Mammary microvascular endothelial cell (primary cell): ENCODE data around the gene HSPA1A. TPM values are rescaled to one million over a fixed set of nuclear protein-coding genes. Genes with fewer than 3 reads are reported as not detected.

ENCODE experiments used
- total RNA-seq: library from RNA; depleted of rRNA; stranded (reverse); fragments of >200 nt; gene quantifications from 2 replicates; pipeline ENCODE4 v1.2.3, GENCODE V29; 2015

HSPA1A gene
- 158 and 167 TPM in 2 replicates for total RNA-seq

DNA sequence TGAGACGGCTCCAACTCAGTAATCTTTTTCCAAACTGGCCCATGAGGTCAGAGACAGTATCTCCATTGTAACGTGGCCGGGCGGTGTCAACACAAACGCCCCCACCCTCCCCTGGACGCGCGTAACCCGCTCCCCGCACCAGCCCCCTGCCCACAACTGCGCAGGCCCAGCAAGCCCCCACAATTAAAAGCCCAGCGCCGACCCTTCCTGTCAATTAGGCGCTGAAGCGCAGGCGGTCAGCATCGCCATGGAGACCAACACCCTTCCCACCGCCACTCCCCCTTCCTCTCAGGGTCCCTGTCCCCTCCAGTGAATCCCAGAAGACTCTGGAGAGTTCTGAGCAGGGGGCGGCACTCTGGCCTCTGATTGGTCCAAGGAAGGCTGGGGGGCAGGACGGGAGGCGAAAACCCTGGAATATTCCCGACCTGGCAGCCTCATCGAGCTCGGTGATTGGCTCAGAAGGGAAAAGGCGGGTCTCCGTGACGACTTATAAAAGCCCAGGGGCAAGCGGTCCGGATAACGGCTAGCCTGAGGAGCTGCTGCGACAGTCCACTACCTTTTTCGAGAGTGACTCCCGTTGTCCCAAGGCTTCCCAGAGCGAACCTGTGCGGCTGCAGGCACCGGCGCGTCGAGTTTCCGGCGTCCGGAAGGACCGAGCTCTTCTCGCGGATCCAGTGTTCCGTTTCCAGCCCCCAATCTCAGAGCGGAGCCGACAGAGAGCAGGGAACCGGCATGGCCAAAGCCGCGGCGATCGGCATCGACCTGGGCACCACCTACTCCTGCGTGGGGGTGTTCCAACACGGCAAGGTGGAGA lies at the start of gene HSPA1A, which contains the start of gene HSPA1L:
TSS of gene HSPA1A (plus strand) at position 519 of the 814 bp plus-strand sequence. CDS start at position 733, 214 bp downstream.
TSS of gene HSPA1L (minus strand) at position 259 of the 814 bp plus-strand sequence. CDS start 3,311 bp downstream, outside the sequence.

DNA sequence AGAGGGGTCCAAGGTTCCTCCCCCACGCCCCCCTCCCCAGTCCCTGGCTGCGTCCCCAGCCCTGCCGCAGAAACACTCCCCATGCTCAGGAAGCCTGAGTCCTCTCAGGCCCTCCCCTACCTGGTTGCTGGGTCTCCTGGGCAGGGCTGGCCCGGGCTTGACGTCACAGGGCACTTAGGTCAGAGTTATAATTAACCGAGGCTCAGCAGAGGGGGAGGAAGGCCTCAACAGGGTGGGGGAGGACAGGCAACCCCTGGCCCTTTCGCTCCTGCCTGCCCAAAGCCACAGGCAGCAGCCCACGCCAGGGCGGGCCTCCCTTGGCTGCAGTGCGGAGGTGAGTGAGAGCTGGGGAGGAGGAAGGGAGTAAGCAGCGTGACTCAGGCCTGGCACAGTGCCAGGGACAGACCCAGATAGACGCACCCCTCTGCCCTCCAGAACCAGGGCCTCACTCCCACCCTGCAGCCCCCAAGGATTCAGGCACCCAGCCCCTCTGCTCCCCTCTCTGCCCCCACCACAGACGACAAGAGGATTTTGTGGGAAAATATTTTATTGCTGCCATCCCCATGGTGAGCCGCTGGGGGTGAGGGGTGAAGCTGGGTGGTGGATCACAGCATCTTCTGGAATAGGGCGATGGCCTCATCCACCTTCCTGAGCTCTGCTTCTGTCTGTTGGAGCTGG lies 38.2 kb upstream of the HSPA1A start, which contains the start of gene VWA7:
TSS of gene VWA7 (minus strand) at position 340 of the 678 bp plus-strand sequence. CDS start 549 bp downstream, outside the sequence.

DNA sequence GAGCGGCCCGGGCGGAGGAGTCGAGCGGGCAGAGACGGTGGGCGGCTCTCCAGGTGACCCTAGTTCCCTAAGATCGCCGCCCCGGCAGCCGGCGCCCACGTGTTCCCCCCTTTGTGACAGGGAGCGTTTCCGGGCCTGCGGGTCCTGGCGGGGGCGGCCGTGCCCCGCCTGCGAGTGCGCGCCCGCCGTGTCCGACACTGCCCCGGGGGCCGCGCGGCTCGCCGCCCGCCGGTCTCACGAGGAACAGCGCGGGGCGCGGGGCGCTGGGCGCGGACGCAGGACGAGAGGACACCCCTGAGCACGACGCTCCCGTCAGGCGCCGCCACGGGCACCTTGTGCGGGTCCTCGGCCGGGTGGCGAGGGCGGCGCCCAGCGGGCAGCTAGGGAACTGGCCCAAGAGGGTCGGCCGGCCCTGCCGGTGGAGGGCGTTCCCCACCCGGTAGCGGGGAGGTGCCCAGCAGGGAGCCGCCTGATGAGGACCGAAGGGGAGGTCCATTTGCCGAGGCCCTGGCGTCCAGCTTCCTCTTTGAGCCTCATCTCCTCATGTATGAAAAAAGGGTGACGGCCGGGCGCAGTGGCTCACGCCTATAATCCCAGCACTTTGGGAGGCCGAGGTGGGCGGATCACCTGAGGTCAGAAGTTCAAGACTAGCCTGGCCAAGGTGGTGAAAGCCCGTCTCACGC lies 19.6 kb upstream of the HSPA1A start, which contains the start of gene VARS1:
TSS of gene VARS1 (minus strand) at position 137 of the 683 bp plus-strand sequence. CDS start 535 bp downstream, outside the sequence.

DNA sequence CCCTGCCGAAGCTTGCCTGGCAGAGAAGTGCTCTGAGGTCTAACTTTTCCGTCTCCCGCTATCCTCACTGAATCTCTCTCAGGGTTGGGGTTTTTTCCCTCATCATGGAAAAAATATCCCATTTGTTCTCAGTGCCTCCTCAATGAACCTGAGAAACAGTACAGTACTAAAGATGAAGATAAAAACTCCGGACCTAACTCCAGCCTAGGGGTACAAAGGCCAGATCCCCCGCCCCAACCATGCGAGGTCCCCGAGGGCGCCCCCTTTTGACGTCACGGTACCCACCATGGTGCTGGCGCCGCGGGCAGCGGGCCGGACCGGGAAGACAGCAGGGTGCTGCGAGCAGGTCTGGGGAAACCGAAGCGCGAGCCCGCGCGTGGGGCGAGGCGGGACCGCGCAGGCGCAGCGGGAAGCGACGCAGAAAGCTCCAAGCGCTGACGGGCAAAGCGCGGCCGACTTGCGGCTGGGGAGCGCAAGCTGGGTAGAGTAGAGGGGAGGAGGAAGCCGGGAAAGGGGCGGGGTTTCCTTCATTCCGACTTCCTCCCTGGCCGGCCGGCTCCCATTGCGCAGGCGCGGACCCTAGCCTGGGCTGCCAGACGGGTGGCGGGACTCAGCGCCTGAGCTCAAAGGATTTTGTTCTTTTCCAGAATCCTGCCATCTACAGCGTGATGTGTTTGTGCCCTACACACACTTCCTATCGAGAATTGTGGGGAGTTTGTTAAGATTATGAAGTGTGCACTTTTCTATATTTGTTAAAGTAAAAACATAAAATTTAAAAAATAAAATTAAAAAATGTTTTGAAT lies 8.7 kb upstream of the HSPA1A start, which contains the start of gene LSM2:
TSS of gene LSM2 (minus strand) at position 497 of the 803 bp plus-strand sequence. CDS start at position 288, 209 bp downstream.

DNA sequence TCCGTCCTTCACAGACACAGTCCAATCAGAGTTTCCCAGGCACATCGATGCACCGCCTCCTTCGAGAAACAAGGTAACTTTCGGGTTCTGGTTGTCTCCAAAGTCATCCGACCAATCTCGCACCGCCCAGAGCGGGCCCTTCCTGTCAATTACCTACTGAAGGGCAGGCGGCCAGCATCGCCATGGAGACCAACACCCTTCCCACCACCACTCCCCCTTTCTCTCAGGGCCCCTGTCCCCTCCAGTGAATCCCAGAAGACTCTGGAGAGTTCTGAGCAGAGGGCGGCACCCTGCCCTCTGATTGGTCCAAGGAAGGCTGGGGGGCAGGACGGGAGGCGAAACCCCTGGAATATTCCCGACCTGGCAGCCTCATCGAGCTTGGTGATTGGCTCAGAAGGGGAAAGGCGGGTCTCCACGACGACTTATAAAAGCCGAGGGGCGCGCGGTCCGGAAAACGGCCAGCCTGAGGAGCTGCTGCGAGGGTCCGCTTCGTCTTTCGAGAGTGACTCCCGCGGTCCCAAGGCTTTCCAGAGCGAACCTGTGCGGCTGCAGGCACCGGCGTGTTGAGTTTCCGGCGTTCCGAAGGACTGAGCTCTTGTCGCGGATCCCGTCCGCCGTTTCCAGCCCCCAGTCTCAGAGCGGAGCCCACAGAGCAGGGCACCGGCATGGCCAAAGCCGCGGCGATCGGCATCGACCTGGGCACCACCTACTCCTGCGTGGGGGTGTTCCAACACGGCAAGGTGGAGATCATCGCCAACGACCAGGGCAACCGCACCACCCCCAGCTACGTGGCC lies 12.1 kb downstream of the HSPA1A start, which contains the start of gene HSPA1B:
TSS of gene HSPA1B (plus strand) at position 453 of the 794 bp plus-strand sequence. CDS start at position 666, 213 bp downstream.

DNA sequence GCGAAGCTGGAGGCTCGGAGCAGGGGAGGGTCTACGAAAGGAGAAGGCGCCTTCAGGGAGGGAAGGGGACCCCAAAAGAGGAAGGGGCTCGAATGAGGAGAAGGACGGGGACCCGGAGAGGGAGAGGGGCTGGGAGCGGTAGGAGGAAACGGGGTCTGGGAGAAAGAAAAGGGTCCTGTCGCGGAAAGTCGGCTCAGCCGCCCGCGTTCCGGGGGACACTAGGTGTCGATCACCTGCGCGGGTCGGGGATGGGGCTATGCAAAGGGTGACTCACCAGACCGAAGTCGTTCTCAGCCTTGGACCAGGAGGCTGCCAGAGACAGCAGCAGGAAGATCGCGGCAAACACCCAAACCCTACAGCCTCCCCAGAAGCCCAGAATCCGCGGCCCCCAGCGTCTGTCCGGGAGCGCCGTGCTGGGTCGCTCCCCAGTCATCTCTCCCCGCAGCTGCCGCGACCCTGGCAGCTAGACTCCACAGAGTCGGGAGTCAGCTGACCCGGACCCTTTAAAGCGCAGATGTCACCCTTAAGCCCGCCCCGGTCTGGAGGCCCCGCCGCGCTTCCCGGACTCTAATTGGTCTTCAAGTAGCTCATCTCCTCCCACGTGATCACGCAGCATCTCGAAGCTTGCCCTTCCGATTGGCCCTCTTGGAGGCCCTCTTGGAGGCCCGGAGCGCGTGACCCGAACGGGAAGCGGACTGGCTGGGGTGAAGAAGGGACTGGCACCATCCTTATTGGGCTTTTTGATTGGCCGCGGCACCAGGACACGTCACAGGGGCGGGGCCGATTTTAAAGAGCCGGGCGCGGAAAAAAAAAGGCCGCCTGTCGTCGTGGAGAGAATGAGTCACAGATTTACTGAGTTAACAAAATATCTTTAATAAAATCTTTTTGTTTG lies 47.2 kb downstream of the HSPA1A start, which contains the start of gene NEU1:
TSS of gene NEU1 (minus strand) at position 478 of the 892 bp plus-strand sequence. CDS start at position 433, 45 bp downstream.

Other genes starting within 250 kb of the HSPA1A start
- gene LTA, start 243.3 kb upstream of the HSPA1A start, total RNA-seq: 0.13 TPM in 1 of 2 replicates, not detected in the other
- gene TNF, start 240.0 kb upstream of the HSPA1A start, total RNA-seq: 0.20 TPM in 1 of 2 replicates, not detected in the other
- 2.2 and 7.0 TPM in 2 replicates for gene LTB, start 233.1 kb upstream of the HSPA1A start, total RNA-seq
- gene LST1, start 229.3 kb upstream of the HSPA1A start, total RNA-seq: 0.20 and 0.98 TPM in 2 replicates
- gene NCR3, start 222.5 kb upstream of the HSPA1A start, total RNA-seq: not detected in 2 replicates
- gene AIF1, start 200.3 kb upstream of the HSPA1A start, total RNA-seq: not detected in 2 replicates
- gene PRRC2A, start 194.8 kb upstream of the HSPA1A start, total RNA-seq: 90.2 and 95.7 TPM in 2 replicates
- gene BAG6, start 162.9 kb upstream of the HSPA1A start, total RNA-seq: 273 and 296 TPM in 2 replicates
- 1.2 and 1.4 TPM in 2 replicates for gene APOM, start 159.6 kb upstream of the HSPA1A start, total RNA-seq
- gene C6orf47, start 154.8 kb upstream of the HSPA1A start, total RNA-seq: 14.2 and 15.2 TPM in 2 replicates
- 11.7 and 17.9 TPM in 2 replicates for gene GPANK1, start 150.5 kb upstream of the HSPA1A start, total RNA-seq
- gene CSNK2B, start 149.5 kb upstream of the HSPA1A start, total RNA-seq: 279 and 308 TPM in 2 replicates
- gene LY6G5B, start 145.6 kb upstream of the HSPA1A start, total RNA-seq: 0.93 and 3.1 TPM in 2 replicates
- 2.5 and 3.3 TPM in 2 replicates for gene LY6G5C, start 134.5 kb upstream of the HSPA1A start, total RNA-seq
- gene ABHD16A, start 112.2 kb upstream of the HSPA1A start, total RNA-seq: 36.2 and 38.2 TPM in 2 replicates
- not detected in 2 replicates for gene LY6G6F, start 108.7 kb upstream of the HSPA1A start, total RNA-seq
- gene LY6G6D, start 100.2 kb upstream of the HSPA1A start, total RNA-seq: not detected in 2 replicates
- gene LY6G6C, start 93.8 kb upstream of the HSPA1A start, total RNA-seq: not detected in 2 replicates
- not detected in 2 replicates for gene MPIG6B, start 92.2 kb upstream of the HSPA1A start, total RNA-seq
- 90.3 and 106 TPM in 2 replicates for gene DDAH2, start 86.2 kb upstream of the HSPA1A start, total RNA-seq
- 1,055 and 1,092 TPM in 2 replicates for gene CLIC1, start 79.0 kb upstream of the HSPA1A start, total RNA-seq
- 8.3 and 14.5 TPM in 2 replicates for gene MSH5, start 75.5 kb upstream of the HSPA1A start, total RNA-seq
- 0.67 and 1.7 TPM in 2 replicates for gene SAPCD1, start 52.9 kb upstream of the HSPA1A start, total RNA-seq
- gene VWA7, start 38.2 kb upstream of the HSPA1A start, total RNA-seq: 0.49 and 1.6 TPM in 2 replicates
- gene VARS1, start 19.8 kb upstream of the HSPA1A start, total RNA-seq: 102 and 107 TPM in 2 replicates
- gene LSM2, start 8.6 kb upstream of the HSPA1A start, total RNA-seq: 117 and 140 TPM in 2 replicates
- 0.33 and 0.39 TPM in 2 replicates for gene HSPA1L, start 260 bp upstream of the HSPA1A start, total RNA-seq
- gene HSPA1B, start 12.2 kb downstream of the HSPA1A start, total RNA-seq: 110 and 126 TPM in 2 replicates
- 96.4 and 102 TPM in 2 replicates for gene NEU1, start 47.3 kb downstream of the HSPA1A start, total RNA-seq
- gene SLC44A4, start 63.5 kb downstream of the HSPA1A start, total RNA-seq: 0.30 and 0.33 TPM in 2 replicates
- 35.4 and 39.2 TPM in 2 replicates for gene EHMT2, start 82.2 kb downstream of the HSPA1A start, total RNA-seq
- 0.53 and 0.54 TPM in 2 replicates for gene ZBTB12, start 86.5 kb downstream of the HSPA1A start, total RNA-seq
- gene C2, start 112.2 kb downstream of the HSPA1A start, total RNA-seq: not detected in 2 replicates
- gene CFB, start 130.6 kb downstream of the HSPA1A start, total RNA-seq: 3.9 and 7.0 TPM in 2 replicates
- 99.5 and 101 TPM in 2 replicates for gene NELFE, start 143.4 kb downstream of the HSPA1A start, total RNA-seq
- 38.9 and 44.7 TPM in 2 replicates for gene SKIC2, start 143.6 kb downstream of the HSPA1A start, total RNA-seq
- 18.7 and 22.7 TPM in 2 replicates for gene DXO, start 156.6 kb downstream of the HSPA1A start, total RNA-seq
- 0.53 and 1.3 TPM in 2 replicates for gene C4A, start 166.5 kb downstream of the HSPA1A start, total RNA-seq
- 0.33 and 1.6 TPM in 2 replicates for gene C4B, start 199.3 kb downstream of the HSPA1A start, total RNA-seq
- gene CYP21A2, start 222.9 kb downstream of the HSPA1A start, total RNA-seq: not detected in 2 replicates